K562 (cell line): Measurements from ENCODE around the gene USP27X. TPM values are rescaled to one million over a fixed set of nuclear protein-coding genes. Genes with fewer than 3 reads are reported as not detected.

Experiments used
- HCFC1 ChIP-seq: IDR thresholded peaks from 2 replicates; pipeline ENCODE4 v1.6.1; 2012; ENCODE audit warnings: low read depth, low read length, improper control_type of control experiment
- KLF1 ChIP-seq: fragments of 450-650 bp; IDR thresholded peaks from 2 replicates; pipeline ENCODE4 v1.6.1; 2016; ENCODE audit warnings: missing genetic modification characterization, missing compliant biosample characterization
- LEF1 ChIP-seq: fragments of 450-650 bp; IDR thresholded peaks from 2 replicates; pipeline ENCODE4 v1.6.1; 2016; ENCODE audit warnings: mild to moderate bottlenecking
- MNT ChIP-seq, 2 experiments: fragments of 450-650 bp; conservative IDR thresholded peaks; 2 replicates each; pipeline ENCODE4 v1.6.1; 2017; ENCODE audit warnings: mild to moderate bottlenecking in 2 of 2, moderate library complexity in 2 of 2
- MTA2 ChIP-seq: fragments of 450-650 bp; IDR thresholded peaks from 2 replicates; pipeline ENCODE4 v1.6.1; 2016; ENCODE audit warnings: low read depth
- NR2C1 ChIP-seq, 2 experiments: fragments of 450-650 bp; IDR thresholded peaks; 2 replicates each; pipeline ENCODE4 v1.6.1; 2017; ENCODE audit warnings: mild to moderate bottlenecking in 2 of 2, antibody characterized with exemption in 1 of 2, inconsistent platforms in 1 of 2, missing compliant biosample characterization in 1 of 2, missing genetic modification characterization in 1 of 2
- OTX1 ChIP-seq: fragments of 450-650 bp; formaldehyde crosslinking; IDR thresholded peaks from 2 replicates; pipeline ENCODE4 v1.4.0; 2022; ENCODE audit warnings: mild to moderate bottlenecking
- POLR2G ChIP-seq: fragments of 200-400 bp; formaldehyde crosslinking; IDR thresholded peaks from 2 replicates; pipeline ENCODE4 v1.6.1; 2017; ENCODE audit warnings: low read depth, mild to moderate bottlenecking, antibody characterized with exemption, low read length, moderate library complexity
- RB1 ChIP-seq: fragments of 450-650 bp; IDR thresholded peaks from 2 replicates; pipeline ENCODE4 v1.6.1; 2017; ENCODE audit warnings: low read depth, mild to moderate bottlenecking
- SRSF1 ChIP-seq: fragments of 200-400 bp; formaldehyde crosslinking; IDR thresholded peaks from 2 replicates; pipeline ENCODE4 v1.6.1; 2017; ENCODE audit warnings: mild to moderate bottlenecking, low read depth, low read length, moderate library complexity
- TFE3 ChIP-seq: fragments of 450-650 bp; formaldehyde crosslinking; IDR thresholded peaks from 2 replicates; pipeline ENCODE4 v1.4.0; 2020; ENCODE audit warnings: mild to moderate bottlenecking, mixed read lengths
- ZKSCAN1 ChIP-seq: fragments of 150-350 bp; IDR thresholded peaks from 2 replicates; pipeline ENCODE4 v1.6.1; 2016; ENCODE audit warnings: low read depth, low read length
- ZNF140 ChIP-seq: fragments of 250-450 bp; sonication (Bioruptor Pico); IDR thresholded peaks from 2 replicates; pipeline ENCODE4 v1.8.0; 2021; ENCODE audit warnings: moderate library complexity, mild to moderate bottlenecking, inconsistent platforms
- ZNF280A ChIP-seq: fragments of 450-650 bp; IDR thresholded peaks from 2 replicates; pipeline ENCODE4 v1.6.1; 2018; ENCODE audit warnings: mild to moderate bottlenecking, low read depth; ENCODE audit not compliant: partially characterized antibody
- ZNF347 ChIP-seq: fragments of 450-650 bp; formaldehyde crosslinking; IDR thresholded peaks from 2 replicates; pipeline ENCODE4 v1.4.0; 2020; ENCODE audit warnings: low read depth, mild to moderate bottlenecking, moderate library complexity
- ZNF354B ChIP-seq: fragments of 250-450 bp; sonication (Bioruptor Pico); IDR thresholded peaks from 2 replicates; pipeline ENCODE4 v1.4.0; 2020
- ZNF449 ChIP-seq: fragments of 250-450 bp; sonication (Bioruptor Pico); IDR thresholded peaks from 2 replicates; pipeline ENCODE4 v1.8.0; 2022; ENCODE audit warnings: moderate library complexity, mild to moderate bottlenecking, inconsistent platforms
- ZNF75A ChIP-seq: fragments of 450-650 bp; formaldehyde crosslinking; IDR thresholded peaks from 2 replicates; pipeline ENCODE4 v1.4.0; 2020; ENCODE audit warnings: mild to moderate bottlenecking
- polyA plus RNA-seq, 8 experiments: library from polyadenylated mRNA; depleted of rRNA in 4 of 8; stranded (reverse) in 5 of 8; unstranded in 3 of 8; fragments of >200 nt; fragmentation: Nextera tagmentation in 2 of 8; fragmentation: Illumina TruSeq in 1 of 8; extraction: Ambion mirVana in 2 of 8; extraction: Trizol in 1 of 8; gene quantifications; 2 replicates each; pipeline versions ENCODE4 v1.2.1 to v1.2.3, GENCODE V29; 2011 to 2014; ENCODE audit warnings: inconsistent platforms in 1 of 8, missing spikeins in 1 of 8
- total RNA-seq, 7 experiments: library from RNA; depleted of rRNA in 6 of 7; stranded (reverse); fragments of >200 nt in 6 of 7; fragmentation: Illumina TruSeq in 2 of 7; extraction: Trizol in 2 of 7; gene quantifications; 2 replicates each; pipeline versions ENCODE4 v1.2.1 to v1.2.3, GENCODE V29; 2011 to 2021; ENCODE audit warnings: low replicate concordance in 1 of 7
- TF ChIP-seq, protein P1 (sequence below): IDR thresholded peaks from 2 replicates; pipeline ENCODE4 v1.6.1; 2011; ENCODE audit warnings: borderline replicate concordance, low read depth, mild to moderate bottlenecking, moderate library complexity, low read length; ENCODE audit not compliant: insufficient read depth, poor library complexity, severe bottlenecking

The USP27X gene
- total and polyA plus RNA-seq, 9 of the 15 experiments (the other 6 are each of a cell fraction or from before 2014, with no cell fraction given): 0.15 to 4.7 (median 1.6) TPM

GRCh38 chrX:49878834-49879655 is at the start of gene USP27X (continued):
- TF ChIP-seq, protein P1, sequence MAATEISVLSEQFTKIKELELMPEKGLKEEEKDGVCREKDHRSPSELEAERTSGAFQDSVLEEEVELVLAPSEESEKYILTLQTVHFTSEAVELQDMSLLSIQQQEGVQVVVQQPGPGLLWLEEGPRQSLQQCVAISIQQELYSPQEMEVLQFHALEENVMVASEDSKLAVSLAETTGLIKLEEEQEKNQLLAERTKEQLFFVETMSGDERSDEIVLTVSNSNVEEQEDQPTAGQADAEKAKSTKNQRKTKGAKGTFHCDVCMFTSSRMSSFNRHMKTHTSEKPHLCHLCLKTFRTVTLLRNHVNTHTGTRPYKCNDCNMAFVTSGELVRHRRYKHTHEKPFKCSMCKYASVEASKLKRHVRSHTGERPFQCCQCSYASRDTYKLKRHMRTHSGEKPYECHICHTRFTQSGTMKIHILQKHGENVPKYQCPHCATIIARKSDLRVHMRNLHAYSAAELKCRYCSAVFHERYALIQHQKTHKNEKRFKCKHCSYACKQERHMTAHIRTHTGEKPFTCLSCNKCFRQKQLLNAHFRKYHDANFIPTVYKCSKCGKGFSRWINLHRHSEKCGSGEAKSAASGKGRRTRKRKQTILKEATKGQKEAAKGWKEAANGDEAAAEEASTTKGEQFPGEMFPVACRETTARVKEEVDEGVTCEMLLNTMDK: peak; percentile 83
- TF ChIP-seq TFE3 (CRISPR knock-in tag): no peak
- no peak for TF ChIP-seq OTX1
- TF ChIP-seq MNT (conservative IDR thresholded peaks at IDR 0.05): peak; percentile 67 to 74
- TF ChIP-seq NR2C1 (IDR thresholded peaks at IDR 0.05): no peak
- no peak for TF ChIP-seq NR2C1 (tag; IDR thresholded peaks at IDR 0.05)
- TF ChIP-seq ZNF75A: no peak
- no peak for TF ChIP-seq ZNF280A
- no peak for TF ChIP-seq ZKSCAN1
- TF ChIP-seq MTA2: no peak
- TF ChIP-seq KLF1 (tag): peak; percentile 66; the same call in 1 of the 2 replicates
- TF ChIP-seq POLR2G: peak; percentile 73
- 0 out of 2 replicates have a peak, but pooled peaks have one; percentile 19 for TF ChIP-seq LEF1
- 0 out of 2 replicates have a peak, but pooled peaks have one; percentile 23 for TF ChIP-seq RB1
- no peak for TF ChIP-seq SRSF1
- no peak for TF ChIP-seq ZNF449 (CRISPR knock-in tag)
- TF ChIP-seq ZNF347: no peak
- TF ChIP-seq HCFC1: peak; percentile 8; the same call in 1 of the 2 replicates
- TF ChIP-seq ZNF354B (CRISPR knock-in tag): no peak
- TF ChIP-seq ZNF140 (CRISPR knock-in tag): no peak
